CD8-positive, alpha-beta memory T cell (primary cell): ENCODE data around the gene IQSEC1. TPM values are rescaled to one million over a fixed set of nuclear protein-coding genes. Genes with fewer than 3 reads are reported as not detected.

Experiments used
- CTCF ChIA-PET: fragments of 350-600 bp; sonication (Branson Sonifier 250); formaldehyde crosslinking; loops from one replicate; lab custom pipeline; 2021; ENCODE audit warnings: antibody characterized with exemption; lab: Charles Lee
- POLR2A ChIA-PET: fragments of 350-600 bp; sonication (Branson Sonifier 250); formaldehyde crosslinking; loops from one replicate; lab custom pipeline; 2021; ENCODE audit warnings: antibody characterized with exemption; lab: Charles Lee
- DNase-seq, 5 donors: peaks; one replicate each; pipeline versions ENCODE4 v3.0.0 to v3.0.0-alpha.2; 2020 to 2022; ENCODE audit warnings: mixed read lengths in 1 of 5
- H3K27ac ChIP-seq: one replicate; pipeline ENCODE4 v1.7.0; 2013; ENCODE audit warnings: low read depth, mild to moderate bottlenecking, low read length, moderate library complexity
- H3K27me3 ChIP-seq: 2 replicates; pipeline ENCODE4 v1.7.0; 2013; ENCODE audit warnings: low read length, mild to moderate bottlenecking; ENCODE audit not compliant: insufficient read depth, poor library complexity, severe bottlenecking
- H3K36me3 ChIP-seq: 2 replicates; pipeline ENCODE4 v1.7.0; 2013; ENCODE audit warnings: mild to moderate bottlenecking, low read length, moderate library complexity; ENCODE audit not compliant: insufficient read depth
- H3K4me1 ChIP-seq: 2 replicates; pipeline ENCODE4 v1.7.0; 2013; ENCODE audit warnings: mild to moderate bottlenecking, low read length, moderate library complexity; ENCODE audit not compliant: insufficient read depth
- H3K4me3 ChIP-seq: 2 replicates; pipeline ENCODE4 v1.7.0; 2013; ENCODE audit warnings: mild to moderate bottlenecking, low read length
- H3K9me3 ChIP-seq: 2 replicates; pipeline ENCODE4 v1.7.0; 2013; ENCODE audit warnings: mild to moderate bottlenecking, low read length
- H3K27ac Mint-ChIP-seq, 8 donors: one replicate each; pipeline ENCODE4 v1.8.0; 2020 to 2021; ENCODE audit warnings: mixed read lengths in 8 of 8, mild to moderate bottlenecking in 6 of 8, inconsistent platforms in 3 of 8, moderate library complexity in 3 of 8
- H3K27me3 Mint-ChIP-seq, 2 donors: one replicate each; pipeline ENCODE4 v1.8.0; 2020 to 2021; ENCODE audit warnings: mixed read lengths in 2 of 2, mild to moderate bottlenecking in 1 of 2, moderate library complexity in 1 of 2
- H3K36me3 Mint-ChIP-seq, 3 donors: one replicate each; pipeline ENCODE4 v1.8.0; 2020 to 2021; ENCODE audit warnings: mixed read lengths in 3 of 3, inconsistent platforms in 1 of 3, mild to moderate bottlenecking in 1 of 3
- H3K4me1 Mint-ChIP-seq, 3 donors: one replicate each; pipeline ENCODE4 v1.8.0; 2020 to 2021; ENCODE audit warnings: mixed read lengths in 3 of 3, inconsistent platforms in 1 of 3, mild to moderate bottlenecking in 1 of 3
- H3K4me3 Mint-ChIP-seq, 7 donors: one replicate each; pipeline ENCODE4 v1.8.0; 2020 to 2021; ENCODE audit warnings: mixed read lengths in 7 of 7, mild to moderate bottlenecking in 6 of 7, moderate library complexity in 4 of 7, inconsistent platforms in 2 of 7
- H3K9me3 Mint-ChIP-seq, 5 donors: one replicate each; pipeline ENCODE4 v1.8.0; 2020 to 2022; ENCODE audit warnings: mixed read lengths in 5 of 5, mild to moderate bottlenecking in 3 of 5, moderate library complexity in 2 of 5, inconsistent platforms in 1 of 5
- polyA plus RNA-seq: library from polyadenylated mRNA; unstranded; fragments of 300-500 nt; fragmentation: Illumina TruSeq; gene quantifications from one replicate; pipeline ENCODE4 v1.2.3, GENCODE V29; 2021
- total RNA-seq, 2 experiments: library from RNA; stranded (reverse); gene quantifications; one replicate each; pipeline ENCODE4 v1.2.3, GENCODE V29; 2021

IQSEC1 gene
- total and polyA plus RNA-seq, 3 experiments from 2014 or later = 18.5 to 33.7 (median 19.8) TPM

DNA sequence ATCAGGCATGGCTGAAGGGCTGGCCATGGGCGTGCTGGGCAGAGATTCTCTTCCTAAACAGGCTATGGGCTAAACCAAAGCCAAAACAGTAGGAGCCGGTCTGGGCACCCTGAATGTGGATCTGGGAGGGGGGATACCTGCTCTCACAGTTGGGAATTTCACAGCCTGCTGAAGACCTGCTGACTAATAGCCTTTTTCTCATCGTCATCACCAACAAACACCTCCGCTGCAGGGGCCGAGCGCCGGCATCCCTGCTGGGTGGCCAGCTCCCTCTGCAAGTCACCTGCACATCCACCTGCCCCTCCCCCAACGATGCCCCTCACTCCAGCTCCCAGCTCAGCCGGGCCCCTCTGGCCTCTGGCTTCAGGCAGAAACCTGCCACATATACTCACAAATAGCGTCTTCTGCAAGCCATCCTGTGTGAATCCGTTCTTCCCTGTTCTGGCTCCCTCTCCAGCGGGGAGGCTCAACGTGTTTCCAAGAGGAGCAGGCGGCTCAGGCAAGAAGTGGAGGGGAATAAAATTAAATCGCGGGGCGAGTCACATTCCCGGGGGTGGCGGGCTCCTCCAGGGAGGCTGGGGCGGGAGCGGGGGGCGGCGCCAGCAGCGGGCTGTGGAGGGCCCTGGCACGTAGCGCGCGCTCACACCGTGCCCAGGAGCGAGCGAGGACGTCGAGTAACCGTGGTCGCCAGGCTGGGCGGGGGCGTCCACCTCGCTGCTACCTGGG is 466 bp downstream of the IQSEC1 start:
- peaks cover 0 to 2% (median 0%) of the 10 kb centered on the region in 3 donors for H3K36me3 Mint-ChIP-seq
- peaks cover 7 to 13% of the 10 kb centered on the region in 2 donors for H3K27me3 Mint-ChIP-seq
- peak overlapping the region in 6 of 8 donors; percentile 54 to 91 (median 79) for H3K27ac Mint-ChIP-seq
- Histone ChIP-seq H3K27me3 (peaks cover 17% of the 10 kb centered on the region), H3K4me3 (no peak overlapping the region), H3K4me1 (peaks cover 37% of the 10 kb centered on the region), H3K36me3 (no peaks in the 10 kb centered on the region), H3K27ac (peak overlapping the region; percentile 12), H3K9me3 (no peaks in the 10 kb centered on the region)
- no peaks in the 10 kb centered on the region for H3K9me3 Mint-ChIP-seq
- H3K4me1 Mint-ChIP-seq = peaks cover 31 to 60% (median 41%) of the 10 kb centered on the region in 3 donors
- H3K4me3 Mint-ChIP-seq = peak overlapping the region; percentile 72 to 85 (median 81)
- CTCF ChIA-PET = interaction anchor here (1.2 kb wide), 1 partner anchor 19 kb away, joined by 5 read pairs; no protein-coding TSS in a partner anchor
- no peak for DNase-seq
- POLR2A ChIA-PET = interaction anchor here (1.4 kb wide), 1 partner anchor 61 kb away, joined by 4 read pairs; no protein-coding TSS in a partner anchor

DNA sequence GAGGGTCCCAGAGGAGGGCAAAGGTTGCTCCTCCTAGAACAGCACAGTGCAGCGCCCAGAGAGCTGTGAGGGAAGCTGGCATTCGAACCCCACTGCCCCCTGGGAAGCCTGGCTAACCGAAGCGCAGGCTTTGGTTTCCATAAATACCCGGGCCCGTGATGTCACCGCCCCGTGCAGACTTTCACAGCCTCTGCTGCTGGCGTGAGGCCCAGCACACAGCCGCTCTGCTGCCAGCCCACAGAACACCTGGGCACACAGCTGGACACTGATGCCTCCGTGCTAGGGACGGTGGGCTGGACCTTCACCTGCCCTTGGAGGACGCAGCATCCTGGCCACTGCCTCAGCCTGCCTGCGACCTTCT is 1.0 kb downstream of the IQSEC1 start:
- CTCF ChIA-PET = no interaction called here

DNA sequence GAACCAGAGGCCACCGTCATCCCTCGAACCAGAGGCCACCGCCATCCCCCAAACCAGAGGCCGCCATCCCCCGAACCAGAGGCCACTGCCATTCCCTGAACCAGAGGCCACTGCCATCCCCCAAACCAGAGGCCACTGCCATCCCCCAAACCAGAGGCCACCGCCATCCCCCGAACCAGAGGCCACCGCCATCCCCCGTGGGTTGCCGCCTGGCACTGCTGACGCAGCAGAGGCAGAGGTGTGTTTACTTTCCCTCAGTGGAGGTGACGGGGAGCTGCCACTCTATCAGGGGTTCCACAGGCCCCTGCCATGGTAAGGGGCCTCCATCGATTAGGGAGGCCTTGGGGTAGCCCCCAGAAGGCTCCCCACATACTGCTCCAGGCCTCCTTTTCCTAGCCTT is 1.5 kb downstream of the IQSEC1 start:
- Histone ChIP-seq H3K27ac (no peak overlapping the region), H3K4me1 (peaks cover 37% of the 10 kb centered on the region), H3K4me3 (no peak overlapping the region), H3K27me3 (peaks cover 17% of the 10 kb centered on the region), H3K36me3 (no peaks in the 10 kb centered on the region), H3K9me3 (no peaks in the 10 kb centered on the region)
- POLR2A ChIA-PET = interaction anchor here (1.4 kb wide), 1 partner anchor 60 kb away, joined by 4 read pairs; no protein-coding TSS in a partner anchor
- peaks cover 7 to 13% of the 10 kb centered on the region in 2 donors for H3K27me3 Mint-ChIP-seq
- CTCF ChIA-PET = no interaction called here
- H3K36me3 Mint-ChIP-seq = peaks cover 0 to 2% (median 0%) of the 10 kb centered on the region in 3 donors
- peak overlapping the region in 4 of 8 donors; percentile 35 to 89 (median 48) for H3K27ac Mint-ChIP-seq
- peak overlapping the region in 3 of 7 donors; percentile 26 to 85 (median 36) for H3K4me3 Mint-ChIP-seq
- no peak for DNase-seq
- no peaks in the 10 kb centered on the region for H3K9me3 Mint-ChIP-seq
- H3K4me1 Mint-ChIP-seq = peaks cover 33 to 54% (median 39%) of the 10 kb centered on the region in 3 donors

More for the DNA sequence above, 1.0 kb downstream of the IQSEC1 start:
- Mint-ChIP-seq H3K36me3 (peaks cover 0 to 2% (median 0%) of the 10 kb centered on the region in 3 donors), H3K27me3 (peaks cover 7 to 13% of the 10 kb centered on the region in 2 donors), H3K9me3 (no peaks in the 10 kb centered on the region), H3K4me3 (peak overlapping the region; percentile 72 to 85 (median 78)), H3K4me1 (peaks cover 30 to 55% (median 39%) of the 10 kb centered on the region in 3 donors), H3K27ac (peak overlapping the region in 4 of 8 donors; percentile 54 to 91 (median 77))
- H3K4me1 ChIP-seq = peaks cover 37% of the 10 kb centered on the region
- POLR2A ChIA-PET = interaction anchor here (1.4 kb wide), 1 partner anchor 61 kb away, joined by 4 read pairs; no protein-coding TSS in a partner anchor
- H3K9me3 ChIP-seq = no peaks in the 10 kb centered on the region
- H3K27ac ChIP-seq = no peak overlapping the region
- no peaks in the 10 kb centered on the region for H3K36me3 ChIP-seq
- H3K4me3 ChIP-seq = no peak overlapping the region
- peaks cover 17% of the 10 kb centered on the region for H3K27me3 ChIP-seq
- no peak for DNase-seq

DNA sequence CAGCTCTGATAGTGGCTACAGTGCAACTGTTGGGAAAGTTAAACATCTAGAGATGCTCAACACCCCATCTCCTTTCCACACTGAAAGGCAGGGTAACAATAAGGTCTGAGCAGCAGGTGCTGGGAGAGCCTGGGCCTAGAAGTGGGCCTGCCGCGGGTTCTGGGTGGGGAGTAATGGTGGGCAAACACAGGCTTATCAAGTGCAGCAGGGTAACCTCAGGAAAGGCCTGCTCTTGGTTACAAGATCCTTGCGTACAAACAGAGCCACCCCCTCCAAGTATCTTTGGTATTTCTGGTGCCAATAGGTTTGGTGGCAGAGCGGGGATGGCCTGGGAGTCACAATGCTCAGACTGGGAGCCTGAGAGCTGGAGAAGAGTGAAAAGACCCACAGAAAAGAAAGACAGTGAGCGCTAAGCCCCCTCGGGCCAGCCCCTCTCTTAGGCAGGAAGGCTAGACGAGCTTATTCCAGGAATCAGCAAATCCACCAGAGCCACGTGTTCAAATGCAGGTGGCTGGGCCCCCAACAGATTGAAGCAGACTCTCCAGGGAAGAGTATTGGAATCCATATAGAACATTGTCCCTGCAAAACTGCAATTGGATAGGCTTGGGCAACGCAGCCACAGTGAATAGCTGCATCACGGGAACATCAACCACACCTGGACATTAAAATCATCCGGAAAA is 2.7 kb downstream of the IQSEC1 start:
- peak overlapping the region; percentile 20 to 66 (median 43) for H3K4me3 Mint-ChIP-seq
- no peaks in the 10 kb centered on the region for H3K9me3 ChIP-seq

DNA sequence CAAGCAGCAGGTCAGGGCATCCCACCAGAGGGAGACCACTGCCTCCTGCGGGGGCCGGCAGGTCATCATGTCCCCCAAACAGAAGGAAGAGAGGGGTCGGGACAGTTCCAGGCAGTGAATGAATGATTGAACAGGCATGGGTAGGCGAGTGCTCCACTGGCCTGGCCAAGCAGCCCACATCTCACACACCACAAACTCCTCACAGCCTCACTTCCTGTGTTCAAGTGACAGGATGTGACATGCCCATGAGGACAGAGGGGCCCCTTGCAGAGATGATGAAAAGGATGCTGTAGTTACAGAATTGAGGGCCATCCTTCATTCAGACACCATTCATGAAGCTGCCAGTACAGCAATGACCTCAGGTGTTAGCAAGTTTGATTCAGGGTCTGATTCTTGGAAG is 3.7 kb downstream of the IQSEC1 start:
- no peaks in the 10 kb centered on the region for H3K9me3 Mint-ChIP-seq
- Histone ChIP-seq H3K4me1 (peaks cover 37% of the 10 kb centered on the region), H3K9me3 (no peaks in the 10 kb centered on the region), H3K36me3 (no peaks in the 10 kb centered on the region), H3K27ac (peak overlapping the region; percentile 27), H3K27me3 (peaks cover 6% of the 10 kb centered on the region), H3K4me3 (peak overlapping the region; percentile 27)
- peak; percentile 15 to 74 (median 40) for DNase-seq
- peak overlapping the region; percentile 89 to 94 (median 92) for H3K27ac Mint-ChIP-seq
- H3K4me1 Mint-ChIP-seq = peaks cover 40 to 61% (median 51%) of the 10 kb centered on the region in 3 donors
- H3K4me3 Mint-ChIP-seq = peak overlapping the region; percentile 43 to 72 (median 66)
- peaks cover 4% of the 10 kb centered on the region in 2 donors for H3K27me3 Mint-ChIP-seq
- H3K36me3 Mint-ChIP-seq = peaks cover 0 to 6% (median 0%) of the 10 kb centered on the region in 3 donors
- POLR2A ChIA-PET = interaction anchor here (1.0 kb wide), 1 partner anchor 54 kb away, joined by 4 read pairs; no protein-coding TSS in a partner anchor
- CTCF ChIA-PET = interaction anchor here (0.7 kb wide), 2 partner anchors 23 to 228 kb away, joined by 3 read pairs; partner anchors contain the start of gene RPL32

More for the DNA sequence above, 2.7 kb downstream of the IQSEC1 start:
- Mint-ChIP-seq H3K9me3 (no peaks in the 10 kb centered on the region), H3K4me1 (peaks cover 39 to 61% (median 47%) of the 10 kb centered on the region in 3 donors), H3K27me3 (peaks cover 7 to 13% of the 10 kb centered on the region in 2 donors), H3K27ac (peak overlapping the region; percentile 89 to 94 (median 92)), H3K36me3 (peaks cover 0 to 4% (median 0%) of the 10 kb centered on the region in 3 donors)
- DNase-seq = no peak
- Histone ChIP-seq H3K4me3 (peak overlapping the region; percentile 27), H3K4me1 (peaks cover 37% of the 10 kb centered on the region), H3K27me3 (peaks cover 14% of the 10 kb centered on the region), H3K27ac (peak overlapping the region; percentile 27), H3K36me3 (no peaks in the 10 kb centered on the region)
- ChIA-PET POLR2A (interaction anchor here (1.0 kb wide), 1 partner anchor 55 kb away, joined by 4 read pairs; no protein-coding TSS in a partner anchor), CTCF (interaction anchor here (1.0 kb wide), 1 partner anchor 260 kb away, joined by 3 read pairs; no protein-coding TSS in a partner anchor)

GRCh38 chr3:13068269-13069010 is 4.8 kb downstream of the IQSEC1 start:
- no peak for DNase-seq
- Mint-ChIP-seq H3K4me3 (peak overlapping the region in 1 of 7 donors; percentile 76), H3K4me1 (peaks cover 34 to 50% (median 45%) of the 10 kb centered on the region in 3 donors), H3K9me3 (no peaks in the 10 kb centered on the region), H3K27me3 (peaks cover 0 to 2% of the 10 kb centered on the region in 2 donors), H3K36me3 (peaks cover 0 to 4% (median 2%) of the 10 kb centered on the region in 3 donors), H3K27ac (peak overlapping the region in 7 of 8 donors; percentile 30 to 94 (median 70))
- peaks cover 31% of the 10 kb centered on the region for H3K4me1 ChIP-seq
- no peaks in the 10 kb centered on the region for H3K36me3 ChIP-seq
- H3K27me3 ChIP-seq = no peaks in the 10 kb centered on the region
- ChIA-PET CTCF (no interaction called here), POLR2A (no interaction called here)
- H3K4me3 ChIP-seq = no peak overlapping the region
- no peak overlapping the region for H3K27ac ChIP-seq
- no peaks in the 10 kb centered on the region for H3K9me3 ChIP-seq

DNA sequence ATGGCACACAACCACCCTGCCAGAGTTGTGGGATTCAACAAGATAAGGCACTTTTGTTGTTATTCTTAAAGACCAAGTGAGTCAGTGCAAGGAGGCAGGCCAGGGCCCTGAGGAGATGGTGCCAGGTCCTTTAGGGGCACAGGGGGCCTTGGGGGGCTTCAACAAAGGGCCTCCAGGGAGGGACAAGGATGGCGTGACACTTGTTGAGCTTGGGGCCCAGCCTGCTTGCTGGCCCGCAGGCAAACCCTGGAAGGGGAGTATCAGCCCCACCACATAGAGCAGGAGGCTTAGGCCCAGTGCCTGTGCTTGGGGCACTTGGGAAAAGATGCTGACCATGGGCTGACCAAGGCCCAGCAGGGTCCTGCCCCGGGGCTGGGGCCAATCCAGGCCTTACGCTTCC is 5.5 kb downstream of the IQSEC1 start:
- H3K27ac Mint-ChIP-seq = peak overlapping the region in 4 of 8 donors; percentile 38 to 72 (median 65)
- H3K4me3 ChIP-seq = no peak overlapping the region
- H3K4me1 ChIP-seq = peaks cover 30% of the 10 kb centered on the region
- CTCF ChIA-PET = interaction anchor here (0.8 kb wide), 1 partner anchor 24 kb away, joined by 3 read pairs; no protein-coding TSS in a partner anchor
- H3K36me3 ChIP-seq = no peaks in the 10 kb centered on the region
- H3K27me3 ChIP-seq = no peaks in the 10 kb centered on the region
- peaks cover 0 to 2% of the 10 kb centered on the region in 2 donors for H3K27me3 Mint-ChIP-seq
- no peak for DNase-seq
- no peaks in the 10 kb centered on the region for H3K9me3 ChIP-seq
- H3K36me3 Mint-ChIP-seq = peaks cover 0 to 4% (median 2%) of the 10 kb centered on the region in 3 donors
- no peak overlapping the region for H3K4me3 Mint-ChIP-seq
- peaks cover 32 to 48% (median 42%) of the 10 kb centered on the region in 3 donors for H3K4me1 Mint-ChIP-seq
- POLR2A ChIA-PET = no interaction called here
- no peaks in the 10 kb centered on the region for H3K9me3 Mint-ChIP-seq
- no peak overlapping the region for H3K27ac ChIP-seq
